GM13977 (cell line): ENCODE results near the gene RC3H1.
A peak's percentile ranks its signal among the peaks of the same experiment; 100 is the strongest.

Experiments
- DNase-seq: peaks from one replicate; pipeline ENCODE4 v3.0.0; 2012; ENCODE audit warnings: low spot score
- in situ Hi-C: fragments of 300-500 bp; cut with MboI; formaldehyde crosslinking; loops from one replicate; pipeline ENCODE4 v1.12.0; 2022; ENCODE audit warnings: low sequenced_read_pairs, low pct_unique_long_range_greater_than_20kb, mixed read lengths, inconsistent platforms; ENCODE audit not compliant: unreplicated experiment
- TF ChIP-seq, protein P1 (sequence below): IDR thresholded peaks from 2 replicates; pipeline ENCODE4 v1.5.1; 2012; ENCODE audit warnings: mild to moderate bottlenecking, control low read depth; ENCODE audit not compliant: insufficient read depth; ENCODE audit errors: extremely low read depth, missing control alignments

The RC3H1 gene

DNA sequence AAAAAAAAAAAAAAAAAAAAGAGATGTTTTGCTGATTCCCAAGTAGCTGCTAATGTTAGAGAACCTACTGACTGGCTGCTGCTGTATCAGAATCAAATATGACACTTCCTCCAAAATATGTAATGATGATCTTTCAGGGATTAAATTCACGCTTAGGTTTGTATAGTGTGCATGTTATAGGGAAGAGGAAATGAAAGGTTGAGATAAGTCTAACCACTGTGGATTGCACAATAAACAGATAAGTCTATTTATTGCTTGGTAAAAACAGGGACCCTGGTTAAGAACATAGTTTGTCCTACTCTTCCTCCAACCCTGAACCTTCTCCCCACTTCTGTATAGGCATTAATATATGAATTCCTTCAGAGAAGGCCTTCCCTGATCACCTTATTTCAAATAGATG is 13.2 kb downstream of the RC3H1 start:
- in situ Hi-C loops, result no loop called here
- DNase-seq, result no peak
- TF ChIP-seq, protein P1, sequence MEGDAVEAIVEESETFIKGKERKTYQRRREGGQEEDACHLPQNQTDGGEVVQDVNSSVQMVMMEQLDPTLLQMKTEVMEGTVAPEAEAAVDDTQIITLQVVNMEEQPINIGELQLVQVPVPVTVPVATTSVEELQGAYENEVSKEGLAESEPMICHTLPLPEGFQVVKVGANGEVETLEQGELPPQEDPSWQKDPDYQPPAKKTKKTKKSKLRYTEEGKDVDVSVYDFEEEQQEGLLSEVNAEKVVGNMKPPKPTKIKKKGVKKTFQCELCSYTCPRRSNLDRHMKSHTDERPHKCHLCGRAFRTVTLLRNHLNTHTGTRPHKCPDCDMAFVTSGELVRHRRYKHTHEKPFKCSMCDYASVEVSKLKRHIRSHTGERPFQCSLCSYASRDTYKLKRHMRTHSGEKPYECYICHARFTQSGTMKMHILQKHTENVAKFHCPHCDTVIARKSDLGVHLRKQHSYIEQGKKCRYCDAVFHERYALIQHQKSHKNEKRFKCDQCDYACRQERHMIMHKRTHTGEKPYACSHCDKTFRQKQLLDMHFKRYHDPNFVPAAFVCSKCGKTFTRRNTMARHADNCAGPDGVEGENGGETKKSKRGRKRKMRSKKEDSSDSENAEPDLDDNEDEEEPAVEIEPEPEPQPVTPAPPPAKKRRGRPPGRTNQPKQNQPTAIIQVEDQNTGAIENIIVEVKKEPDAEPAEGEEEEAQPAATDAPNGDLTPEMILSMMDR, result no peak

DNA sequence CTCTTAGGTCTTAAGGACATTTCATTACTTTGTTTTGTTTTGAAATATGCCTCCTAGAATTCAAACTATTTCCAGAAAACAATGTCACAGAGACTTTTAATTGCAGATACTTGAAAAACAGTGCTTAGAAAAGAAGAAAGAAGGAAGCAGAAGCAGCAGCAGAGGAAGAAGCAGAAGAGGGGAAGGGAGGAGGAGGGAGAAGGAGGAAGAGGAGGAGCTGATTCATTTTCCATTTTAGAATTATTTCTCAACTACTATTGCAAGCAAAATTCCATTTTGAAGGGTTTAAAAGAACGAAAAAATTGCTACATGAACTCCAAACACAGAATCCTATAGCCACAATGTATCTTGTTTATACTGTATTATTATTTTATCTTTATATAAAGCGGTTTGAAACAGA is 13.9 kb downstream of the RC3H1 start:
- DNase-seq, result no peak
- in situ Hi-C loops, result no loop called here
- TF ChIP-seq, protein P1, result no peak

DNA sequence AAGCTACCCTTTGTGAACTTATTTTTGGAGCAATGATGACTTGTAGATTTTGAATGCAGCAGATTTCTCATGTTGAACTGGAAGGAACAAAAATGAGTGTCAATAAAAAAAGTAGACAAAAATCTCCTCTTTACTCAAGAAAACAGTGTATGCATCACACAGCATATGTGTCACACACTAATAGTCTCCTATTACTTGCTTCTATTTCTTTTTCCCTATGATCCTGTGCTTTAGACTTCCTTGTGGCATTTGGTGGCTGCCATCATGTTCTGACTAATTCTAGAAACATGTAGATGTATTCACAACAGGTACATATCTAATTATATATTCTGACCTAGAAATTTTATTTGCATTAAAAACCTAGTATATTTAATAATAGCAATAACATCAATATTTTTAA is 14.3 kb downstream of the RC3H1 start:
- TF ChIP-seq, protein P1, result no peak
- no peak for DNase-seq
- in situ Hi-C loops, result no loop called here

- in situ Hi-C loops, result no loop called here
- TF ChIP-seq, protein P1, result no peak
- DNase-seq, result peak; percentile 74
Measured at GRCh38 chr1:174005032-174005431, 17.1 kb downstream of the RC3H1 start.

DNA sequence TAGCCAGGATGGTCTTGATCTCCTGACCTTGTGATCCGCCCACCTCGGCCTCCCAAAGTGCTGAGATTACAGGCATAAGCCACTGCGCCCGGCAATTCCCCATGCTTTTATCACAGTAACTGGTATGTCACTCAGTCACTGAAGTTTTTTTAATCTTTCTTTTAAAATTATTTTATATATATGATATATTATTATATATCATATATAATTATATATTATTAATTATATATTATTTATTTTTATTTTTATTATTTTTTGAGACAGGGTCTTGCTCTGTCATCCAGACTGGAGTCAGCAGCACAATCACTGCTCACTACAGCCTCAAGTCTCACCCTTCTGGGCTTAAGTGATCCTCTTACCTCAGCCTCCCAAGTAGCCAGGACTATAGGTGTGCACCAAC is 18.3 kb downstream of the RC3H1 start:
- no peak for DNase-seq
- TF ChIP-seq, protein P1, result no peak
- in situ Hi-C loops, result no loop called here

DNA sequence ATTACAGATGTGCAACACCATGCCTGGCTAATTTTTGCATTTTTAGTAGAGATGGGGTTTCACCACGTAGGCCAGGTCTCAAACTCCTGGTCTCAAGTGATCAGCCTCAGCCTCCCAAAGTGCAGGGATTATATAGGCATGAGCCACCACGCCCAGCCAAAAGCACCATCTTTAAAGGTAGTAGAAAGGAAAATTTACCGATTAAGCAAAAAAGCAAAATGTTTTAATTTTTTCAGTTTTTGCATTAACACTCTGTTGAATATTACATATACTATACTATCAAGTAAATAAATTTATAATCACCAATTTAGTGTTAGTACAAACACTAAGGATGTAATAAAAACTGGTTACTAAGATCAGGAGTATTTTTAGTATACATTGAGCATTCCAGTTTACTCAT is 20.6 kb downstream of the RC3H1 start:
- no peak for DNase-seq
- TF ChIP-seq, protein P1, result no peak
- in situ Hi-C loops, result no loop called here

DNA sequence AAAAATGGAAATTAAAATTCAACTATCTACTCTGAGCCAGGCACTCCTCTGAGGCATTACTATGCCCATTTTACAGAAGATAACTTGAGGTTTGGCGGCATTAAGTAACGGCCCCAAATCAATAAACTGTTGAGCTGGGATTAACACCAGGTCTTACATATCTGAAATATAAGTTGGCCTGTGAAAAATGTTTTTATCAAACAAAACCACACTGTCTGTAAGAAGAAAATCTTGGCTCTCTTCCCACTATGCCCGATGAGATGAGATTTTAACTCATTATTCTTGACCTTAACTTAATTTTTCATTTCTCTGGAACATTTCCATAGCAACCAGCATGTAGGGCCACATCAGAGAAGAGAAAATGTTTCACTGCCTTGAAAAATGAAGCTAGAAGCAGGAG is 21.8 kb downstream of the RC3H1 start:
- TF ChIP-seq, protein P1, result no peak
- in situ Hi-C loops, result no loop called here
- DNase-seq, result no peak
